GM12878 (cell line): ENCODE data around the gene MYO3B. TPM values are rescaled to one million over a fixed set of nuclear protein-coding genes. Genes with fewer than 3 reads are reported as not detected.

Source experiments
- ATAC-seq: fragments of 200-7000 bp; cut with Tn5 transposase; 3 replicates; pipeline ENCODE4 v1.9.1; 2020; ENCODE audit warnings: mild to moderate bottlenecking, moderate library complexity
- BruUV-seq: library from RNA; stranded (reverse); fragments of 400-500 nt; replicated peaks from 2 replicates; lab custom pipeline; 2021; lab: Mats Ljungman, UMichigan
- CTCF ChIA-PET: fragments of 300-600 bp; sonication (Branson Sonifier 250); formaldehyde crosslinking; extraction: SDS; loops from one replicate; lab custom pipeline; 2021; ENCODE audit warnings: inconsistent platforms; lab: Yijun Ruan, JAX
- POLR2A ChIA-PET: fragments of 350-600 bp; formaldehyde crosslinking; extraction: SDS; loops from one replicate; lab custom pipeline; 2021; ENCODE audit warnings: inconsistent platforms; lab: Charles Lee
- RAD21 ChIA-PET: fragments of 300-600 bp; sonication (Branson Sonifier 250); formaldehyde crosslinking; loops from one replicate; lab custom pipeline; 2023; ENCODE audit warnings: antibody characterized with exemption; ENCODE audit not compliant: unreplicated experiment; lab: Charles Lee
- SMC1A ChIA-PET: fragments of 300-600 bp; sonication (Branson Sonifier 250); formaldehyde crosslinking; loops from one replicate; lab custom pipeline; 2023; ENCODE audit not compliant: unreplicated experiment, uncharacterized antibody; lab: Charles Lee
- DNase-seq: peaks from one replicate; pipeline ENCODE4 v3.0.0-alpha.2; 2011; ENCODE audit warnings: low read depth, low spot score
- FAIRE-seq: peaks from 3 replicates; lab custom pipeline; 2011; peaks lifted over from hg19 to GRCh38; lab: Jason Lieb, UNC
- H2AFZ ChIP-seq: 2 replicates; pipeline ENCODE4 v1.6.0; 2011; ENCODE audit warnings: low read depth, low read length, control low read depth; ENCODE audit not compliant: control insufficient read depth
- H3K27ac ChIP-seq: 2 replicates; pipeline ENCODE4 v1.5.1; 2011; ENCODE audit warnings: control low read depth; ENCODE audit not compliant: control insufficient read depth, insufficient read depth
- H3K27me3 ChIP-seq, 2 experiments: replicated peaks in 1 of 2; 2 replicates each; pipeline versions ENCODE4 v1.6.0 to v1.6.1; 2011; ENCODE audit warnings: low read length in 1 of 2; ENCODE audit not compliant: control insufficient read depth in 2 of 2, insufficient read depth in 2 of 2
- H3K36me3 ChIP-seq, 2 experiments: 2 replicates each; pipeline ENCODE4 v1.5.1; 2011; ENCODE audit warnings: low read length in 1 of 2; ENCODE audit not compliant: control insufficient read depth in 2 of 2, insufficient read depth in 2 of 2
- H3K4me1 ChIP-seq: 2 replicates; pipeline ENCODE4 v1.6.1; 2011; ENCODE audit warnings: mild to moderate bottlenecking, low read length, moderate library complexity, mixed read lengths; ENCODE audit not compliant: control insufficient read depth, insufficient read depth
- H3K4me2 ChIP-seq: 2 replicates; pipeline ENCODE4 v1.6.0; 2011; ENCODE audit warnings: control low read depth; ENCODE audit not compliant: control insufficient read depth, insufficient read depth
- H3K4me3 ChIP-seq: fragments of 200-600 bp; sonication (generic); 2 replicates; pipeline ENCODE4 v1.5.1; 2016
- H3K79me2 ChIP-seq: 2 replicates; pipeline ENCODE4 v1.6.0; 2011; ENCODE audit warnings: low read length; ENCODE audit not compliant: control insufficient read depth, insufficient read depth
- H3K9ac ChIP-seq: 2 replicates; pipeline ENCODE4 v1.8.0; 2011; ENCODE audit warnings: low read length, control low read depth, mixed read lengths; ENCODE audit not compliant: control insufficient read depth, insufficient read depth
- H3K9me3 ChIP-seq: replicated peaks from 3 replicates; pipeline ENCODE4 v1.5.1; 2011; ENCODE audit warnings: mild to moderate bottlenecking, low read length; ENCODE audit not compliant: control insufficient read depth, insufficient read depth
- H4K20me1 ChIP-seq: 2 replicates; pipeline ENCODE4 v1.6.0; 2011; ENCODE audit not compliant: control insufficient read depth, insufficient read depth
- CEBPB ChIP-seq, 2 experiments: fragments of 150-350 bp in 1 of 2; IDR thresholded peaks; 2 replicates each; pipeline ENCODE4 v1.6.1; 2012 to 2014; ENCODE audit warnings: low read depth in 2 of 2, low read length in 2 of 2, borderline replicate concordance in 1 of 2, inconsistent platforms in 1 of 2
- ESRRA ChIP-seq: IDR thresholded peaks from 2 replicates; pipeline ENCODE4 v1.6.1; 2012; ENCODE audit warnings: mild to moderate bottlenecking, low read length, improper control_type of control experiment
- FOXK2 ChIP-seq: fragments of 450-650 bp; IDR thresholded peaks from 2 replicates; pipeline ENCODE4 v1.6.1; 2017; ENCODE audit warnings: mild to moderate bottlenecking, moderate library complexity
- GABPA ChIP-seq: IDR thresholded peaks from 2 replicates; pipeline ENCODE4 v1.6.1; 2014; ENCODE audit warnings: antibody characterized with exemption, low read depth, mild to moderate bottlenecking, inconsistent platforms
- LARP7 ChIP-seq: fragments of 450-650 bp; IDR thresholded peaks from 2 replicates; pipeline ENCODE4 v1.6.1; 2017; ENCODE audit warnings: mild to moderate bottlenecking
- MXI1 ChIP-seq: fragments of 150-350 bp; IDR thresholded peaks from 2 replicates; pipeline ENCODE4 v1.6.1; 2011; ENCODE audit warnings: low read depth, mild to moderate bottlenecking, inconsistent platforms, low read length, improper control_type of control experiment
- NFYB ChIP-seq: IDR thresholded peaks from 2 replicates; pipeline ENCODE4 v1.6.1; 2011; ENCODE audit warnings: low read depth, mild to moderate bottlenecking, low read length, improper control_type of control experiment, moderate library complexity; ENCODE audit not compliant: insufficient read depth
- NR2C1 ChIP-seq: fragments of 450-650 bp; IDR thresholded peaks from 2 replicates; pipeline ENCODE4 v1.6.1; 2017; ENCODE audit warnings: antibody characterized with exemption, mild to moderate bottlenecking, moderate library complexity
- PAX5 ChIP-seq: IDR thresholded peaks from 2 replicates; pipeline ENCODE4 v1.6.1; 2011; ENCODE audit warnings: low read depth, low read length, borderline replicate concordance
- POLR2AphosphoS2 ChIP-seq: IDR thresholded peaks from 2 replicates; pipeline ENCODE4 v1.6.1; 2011; ENCODE audit warnings: low read depth, mild to moderate bottlenecking, low read length, improper control_type of control experiment, moderate library complexity
- RB1 ChIP-seq: fragments of 450-650 bp; formaldehyde crosslinking; IDR thresholded peaks from 2 replicates; pipeline ENCODE4 v1.6.1; 2017; ENCODE audit warnings: mild to moderate bottlenecking, borderline replicate concordance
- SIN3A ChIP-seq: IDR thresholded peaks from 2 replicates; pipeline ENCODE4 v1.6.1; 2012; ENCODE audit warnings: low read depth, low read length, improper control_type of control experiment
- SRF ChIP-seq, 2 experiments: IDR thresholded peaks; 2 replicates each; pipeline ENCODE4 v1.6.1; 2011; ENCODE audit warnings: low read depth in 2 of 2, low read length in 2 of 2, mild to moderate bottlenecking in 1 of 2, moderate library complexity in 1 of 2
- ZBTB40 ChIP-seq: fragments of 450-650 bp; IDR thresholded peaks from 2 replicates; pipeline ENCODE4 v1.6.1; 2016; ENCODE audit warnings: mild to moderate bottlenecking, moderate library complexity, borderline replicate concordance
- ZSCAN29 ChIP-seq: fragments of 450-650 bp; IDR thresholded peaks from 2 replicates; pipeline ENCODE4 v1.6.1; 2017; ENCODE audit warnings: mild to moderate bottlenecking, moderate library complexity
- WGBS: methylation state at CpG from one replicate; pipeline ENCODE4 v1.1.6; 2016; ENCODE audit warnings: low lambda C conversion rate; ENCODE audit not compliant: insufficient replicate concordance, insufficient coverage; ENCODE audit errors: missing lambda C conversion rate; 5-methylcytosine and 5-hydroxymethylcytosine counted together
- in situ Hi-C: fragments of 300-500 bp; cut with MboI; formaldehyde crosslinking; loops from 9 replicates; pipeline ENCODE4 v1.14.3; 2018; ENCODE audit warnings: mixed read lengths
- intact Hi-C: fragments of 100-400 bp; cut with micrococcal nuclease; formaldehyde crosslinking; loops from one replicate; pipeline ENCODE4 v1.14.2; 2022; ENCODE audit not compliant: unreplicated experiment
- polyA plus RNA-seq, 11 experiments: library from polyadenylated mRNA; depleted of rRNA in 4 of 11; unstranded in 6 of 11; stranded (reverse) in 5 of 11; fragments of >200 nt; fragmentation: Nextera tagmentation in 4 of 11; fragmentation: Illumina TruSeq in 1 of 11; extraction: Ambion mirVana in 4 of 11; extraction: Trizol in 1 of 11; gene quantifications; 1 replicate in 1 of 11; 2 replicates in 10 of 11; pipeline versions ENCODE4 v1.2.1 to v1.2.3, GENCODE V29; 2011 to 2016; ENCODE audit warnings: inconsistent platforms in 2 of 11, missing spikeins in 2 of 11, low read depth in 1 of 11
- total RNA-seq, 4 experiments: library from RNA; depleted of rRNA in 3 of 4; stranded (reverse); fragments of >200 nt in 3 of 4; fragmentation: Illumina TruSeq in 1 of 4; extraction: Trizol in 1 of 4; gene quantifications; 2 replicates each; pipeline versions ENCODE4 v1.2.1 to v1.2.3, GENCODE V29; 2013 to 2021
- TF ChIP-seq, protein P1 (sequence below): IDR thresholded peaks from 2 replicates; pipeline ENCODE4 v1.6.1; 2012; ENCODE audit warnings: low read depth, low read length, improper control_type of control experiment
- TF ChIP-seq, protein P2 (sequence below): fragments of 450-650 bp; IDR thresholded peaks from 2 replicates; pipeline ENCODE4 v1.6.1; 2016; ENCODE audit warnings: mild to moderate bottlenecking

The MYO3B gene
- total and polyA plus RNA-seq, 10 of the 15 experiments (the other 5 are each of a cell fraction or from before 2014, with no cell fraction given) = 1.1 to 7.1 (median 2.1) TPM

- in situ Hi-C loops = no loop called here
- Histone ChIP-seq H3K79me2 (no peaks in the 10 kb centered on the region), H3K4me1 (no peaks in the 10 kb centered on the region), H3K4me2 (no peak overlapping the region), H2AFZ (no peak overlapping the region), H3K9me3 (peaks cover 2% of the 10 kb centered on the region; the same call in 1 of the 3 replicates), H3K4me3 (no peak overlapping the region), H3K27me3 (no peaks in the 10 kb centered on the region), H4K20me1 (no peaks in the 10 kb centered on the region), H3K27ac (no peak overlapping the region), H3K9ac (no peak overlapping the region), H3K36me3 (no peaks in the 10 kb centered on the region)
- SMC1A ChIA-PET = interaction anchor here (0.9 kb wide), 1 partner anchor 42 kb away, joined by 3 read pairs; no protein-coding TSS in a partner anchor
- WGBS = 78% methylated on average over 2 of the region's 2 CpGs
- no peak for TF ChIP-seq FOXK2
- no peak for TF ChIP-seq CEBPB (IDR thresholded peaks at IDR 0.05; ENCODE audit: borderline replicate concordance in 1 of 2, low read depth in 2 of 2, low read length in 2 of 2)
- TF ChIP-seq ZSCAN29 = no peak
- no peak for TF ChIP-seq POLR2AphosphoS2
- TF ChIP-seq SIN3A = no peak
- no peak for TF ChIP-seq NR2C1
- TF ChIP-seq SRF (IDR thresholded peaks at IDR 0.05; ENCODE audit: low read depth in 2 of 2, low read length in 2 of 2) = no peak
- no peak for TF ChIP-seq RB1
- no peak for TF ChIP-seq NFYB
- TF ChIP-seq MXI1 = no peak
- TF ChIP-seq PAX5 = no peak
- TF ChIP-seq, protein P1, sequence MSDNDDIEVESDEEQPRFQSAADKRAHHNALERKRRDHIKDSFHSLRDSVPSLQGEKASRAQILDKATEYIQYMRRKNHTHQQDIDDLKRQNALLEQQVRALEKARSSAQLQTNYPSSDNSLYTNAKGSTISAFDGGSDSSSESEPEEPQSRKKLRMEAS = no peak
- TF ChIP-seq ESRRA = no peak
- TF ChIP-seq LARP7 = no peak
- TF ChIP-seq GABPA = no peak
- TF ChIP-seq, protein P2, sequence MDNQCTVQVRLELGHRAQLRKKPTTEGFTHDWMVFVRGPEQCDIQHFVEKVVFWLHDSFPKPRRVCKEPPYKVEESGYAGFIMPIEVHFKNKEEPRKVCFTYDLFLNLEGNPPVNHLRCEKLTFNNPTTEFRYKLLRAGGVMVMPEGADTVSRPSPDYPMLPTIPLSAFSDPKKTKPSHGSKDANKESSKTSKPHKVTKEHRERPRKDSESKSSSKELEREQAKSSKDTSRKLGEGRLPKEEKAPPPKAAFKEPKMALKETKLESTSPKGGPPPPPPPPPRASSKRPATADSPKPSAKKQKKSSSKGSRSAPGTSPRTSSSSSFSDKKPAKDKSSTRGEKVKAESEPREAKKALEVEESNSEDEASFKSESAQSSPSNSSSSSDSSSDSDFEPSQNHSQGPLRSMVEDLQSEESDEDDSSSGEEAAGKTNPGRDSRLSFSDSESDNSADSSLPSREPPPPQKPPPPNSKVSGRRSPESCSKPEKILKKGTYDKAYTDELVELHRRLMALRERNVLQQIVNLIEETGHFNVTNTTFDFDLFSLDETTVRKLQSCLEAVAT = no peak
- no peak for TF ChIP-seq ZBTB40
- POLR2A ChIA-PET = no interaction called here
- no peak for FAIRE-seq
- BruUV-seq = no TSS peak
- no peak for ATAC-seq
- CTCF ChIA-PET = no interaction called here
- intact Hi-C loops = no loop called here
- RAD21 ChIA-PET = interaction anchor here (0.8 kb wide), 1 partner anchor 48 kb away, joined by 3 read pairs; no protein-coding TSS in a partner anchor
- no peak for DNase-seq
Observed at GRCh38 chr2:170550501-170550900, 372.6 kb downstream of the MYO3B start.
